GM19099 (cell line): Measurements from ENCODE around the gene HMGN4.
A peak's percentile ranks its signal among the peaks of the same experiment; 100 is the strongest.

ENCODE experiments used
- POLR2A ChIP-seq: IDR thresholded peaks from 3 replicates; pipeline ENCODE4 v1.6.1; 2011; ENCODE audit warnings: low read depth; ENCODE audit not compliant: insufficient read length; ENCODE audit errors: extremely low read depth

HMGN4 gene

DNA sequence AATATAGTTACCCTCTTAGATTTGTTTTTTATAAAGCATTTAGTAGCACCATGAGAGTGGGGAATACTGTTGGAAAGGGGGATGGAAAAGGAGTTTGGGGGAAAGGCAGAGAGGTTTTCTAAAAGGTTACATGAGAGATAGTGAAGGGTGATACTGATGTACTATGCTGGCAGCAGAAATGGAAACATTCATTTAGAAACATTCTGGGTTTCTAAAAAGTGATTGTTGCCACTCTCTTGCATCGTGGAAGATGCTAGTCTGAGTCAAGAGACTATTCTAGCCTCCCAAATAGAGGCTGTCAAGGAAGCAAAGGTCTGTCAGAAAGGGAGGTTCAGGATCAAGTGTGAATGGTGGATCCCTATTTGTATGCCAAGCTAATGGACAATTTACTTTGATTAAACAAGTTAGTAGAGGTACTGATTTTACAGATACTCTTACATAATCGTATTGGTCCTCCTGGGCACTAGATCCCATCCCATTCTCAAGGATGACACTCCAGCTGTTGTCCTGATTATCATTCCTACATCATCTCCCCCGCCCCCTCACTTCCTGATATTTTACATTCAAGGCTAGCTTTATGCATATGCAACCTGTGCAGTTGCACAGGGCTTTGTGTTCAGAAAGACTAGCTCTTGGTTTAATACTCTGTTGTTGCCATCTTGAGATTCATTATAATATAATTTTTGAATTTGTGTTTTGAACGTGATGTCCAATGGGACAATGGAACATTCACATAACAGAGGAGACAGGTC is 43.2 kb downstream of the HMGN4 start:
- no peak for TF ChIP-seq POLR2A

DNA sequence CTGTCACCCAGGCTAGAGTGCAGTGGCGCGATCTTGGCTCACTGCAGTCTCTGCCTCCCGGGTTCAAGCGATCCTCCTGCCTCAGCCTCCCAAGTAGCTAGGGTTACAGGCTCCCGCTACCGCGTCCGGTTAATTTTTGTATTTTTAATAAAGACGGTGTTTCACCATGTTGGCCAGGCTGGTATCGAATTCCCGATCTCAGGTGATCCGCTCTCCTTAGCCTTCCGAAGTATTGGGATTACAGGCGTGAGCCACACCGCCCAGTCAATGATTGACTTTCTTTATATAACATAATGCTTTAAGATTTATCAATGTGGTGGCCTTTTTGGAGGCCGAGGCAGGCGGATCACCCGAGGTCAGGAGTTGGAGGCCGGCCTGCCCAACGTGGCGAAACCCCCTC is 50.8 kb downstream of the HMGN4 start:
- TF ChIP-seq POLR2A, result no peak

DNA sequence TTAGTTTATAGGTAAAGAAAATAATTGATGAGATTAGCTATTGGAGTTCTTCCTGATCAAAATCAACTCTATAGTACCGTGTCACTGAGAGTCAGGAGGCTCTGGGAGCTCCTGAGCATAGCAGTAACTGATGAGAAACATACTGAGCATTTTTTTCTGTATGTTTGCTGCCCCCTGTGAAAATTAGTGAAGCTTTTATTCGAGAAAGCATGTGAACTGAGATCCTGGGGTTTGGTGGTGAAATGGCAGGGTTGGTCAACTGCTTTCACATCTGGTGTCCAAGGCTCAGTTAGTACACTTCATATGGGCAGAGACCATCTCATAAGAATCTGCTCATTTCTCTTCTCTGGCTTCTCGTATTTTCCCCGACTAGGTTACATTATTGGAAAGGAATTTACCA is 54.5 kb downstream of the HMGN4 start:
- TF ChIP-seq POLR2A, result no peak

DNA sequence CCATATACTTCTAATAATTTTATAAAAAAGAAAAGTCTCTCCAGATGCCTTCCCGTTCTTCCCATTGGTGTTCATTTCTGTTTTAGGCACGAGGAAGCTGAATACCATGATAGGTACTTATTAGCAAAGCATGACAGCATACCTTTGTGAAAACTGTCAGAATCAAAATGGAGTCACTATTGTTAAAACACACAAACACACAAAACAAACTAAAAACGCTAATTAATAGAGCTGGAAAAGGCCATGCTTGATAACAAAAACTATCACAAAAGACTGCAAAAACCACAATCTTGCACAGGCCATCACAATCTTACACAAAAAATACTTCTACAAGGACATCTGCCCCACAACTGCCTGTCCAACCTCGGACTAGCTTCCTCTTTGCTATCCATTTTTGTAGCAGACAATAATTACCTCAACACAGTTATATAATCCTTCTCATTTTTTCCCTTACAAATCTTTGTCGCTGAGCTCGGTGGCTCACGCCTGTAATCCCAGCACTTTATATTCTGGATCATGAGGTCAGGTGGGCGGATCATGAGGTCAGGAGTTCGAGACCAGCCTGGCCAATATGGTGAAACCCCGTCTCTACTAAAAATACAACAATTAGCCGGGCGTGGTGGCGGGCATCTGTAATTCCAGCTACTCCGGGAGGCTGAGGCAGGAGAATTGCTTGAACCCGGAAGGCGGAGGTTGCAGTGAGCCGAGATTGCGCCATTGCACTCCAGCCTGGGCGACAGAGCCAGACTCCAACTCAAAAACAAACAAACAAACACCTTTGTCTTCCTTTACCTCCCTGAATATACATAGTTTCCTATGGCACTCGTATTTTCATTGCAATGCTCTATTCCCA is 55.3 kb downstream of the HMGN4 start:
- no peak for TF ChIP-seq POLR2A

DNA sequence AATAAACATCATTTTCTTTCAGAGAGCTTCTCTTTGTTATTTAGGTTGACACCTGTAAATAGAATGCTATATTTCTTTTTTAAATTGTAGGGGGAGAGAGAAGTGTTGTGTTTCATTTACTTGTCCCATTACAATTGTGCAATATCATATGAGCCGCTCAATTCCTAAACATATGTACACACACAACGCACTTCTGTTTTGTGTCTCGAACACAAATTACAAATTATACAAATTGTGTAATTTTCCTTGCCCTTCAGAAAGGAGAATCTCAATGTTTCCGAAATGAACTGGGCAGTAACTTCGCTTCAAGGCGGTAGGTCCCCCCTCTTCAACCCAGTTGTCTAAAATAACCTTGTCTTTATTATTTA is 55.9 kb downstream of the HMGN4 start:
- TF ChIP-seq POLR2A, result no peak

DNA sequence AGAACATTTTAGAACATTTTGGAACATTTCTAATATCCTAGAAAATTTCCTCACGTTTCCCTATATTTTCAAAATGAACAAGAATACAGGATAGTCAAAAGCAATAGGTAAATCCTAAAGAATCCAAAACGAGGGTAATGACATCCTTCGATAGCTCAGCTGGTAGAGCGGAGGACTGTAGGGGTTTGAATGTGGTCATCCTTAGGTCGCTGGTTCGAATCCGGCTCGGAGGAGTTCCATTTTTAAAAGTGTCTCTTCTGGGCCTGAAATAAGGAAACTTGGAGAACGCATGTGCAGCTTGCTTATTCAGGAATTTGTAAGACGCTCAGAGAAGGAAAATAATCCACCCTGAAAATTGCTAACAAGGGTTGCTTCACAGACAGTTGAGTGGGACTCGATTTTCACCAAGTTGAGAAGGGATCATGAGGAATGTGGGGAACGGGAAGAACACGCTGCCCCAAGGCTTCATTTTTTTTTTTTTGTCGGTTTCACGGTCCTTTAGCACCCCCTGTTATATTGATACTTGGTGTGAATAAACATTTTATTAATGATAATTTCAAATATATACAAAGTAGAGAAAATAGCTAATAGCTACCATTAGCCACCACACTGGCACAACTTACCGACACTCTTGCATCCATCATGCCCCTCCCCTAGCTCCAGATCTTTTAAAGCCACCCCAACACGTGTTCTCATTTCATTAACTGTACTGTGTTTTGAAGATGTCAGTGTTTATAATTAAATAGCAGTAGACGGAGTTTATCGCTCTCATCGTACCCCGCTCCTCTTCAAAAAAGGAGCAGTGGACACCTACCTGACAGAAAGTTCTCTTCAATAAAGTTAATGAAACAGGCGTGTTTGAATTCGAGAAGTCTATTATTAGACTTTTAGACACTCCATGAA is 56.8 kb downstream of the HMGN4 start:
- TF ChIP-seq POLR2A, result no peak

DNA sequence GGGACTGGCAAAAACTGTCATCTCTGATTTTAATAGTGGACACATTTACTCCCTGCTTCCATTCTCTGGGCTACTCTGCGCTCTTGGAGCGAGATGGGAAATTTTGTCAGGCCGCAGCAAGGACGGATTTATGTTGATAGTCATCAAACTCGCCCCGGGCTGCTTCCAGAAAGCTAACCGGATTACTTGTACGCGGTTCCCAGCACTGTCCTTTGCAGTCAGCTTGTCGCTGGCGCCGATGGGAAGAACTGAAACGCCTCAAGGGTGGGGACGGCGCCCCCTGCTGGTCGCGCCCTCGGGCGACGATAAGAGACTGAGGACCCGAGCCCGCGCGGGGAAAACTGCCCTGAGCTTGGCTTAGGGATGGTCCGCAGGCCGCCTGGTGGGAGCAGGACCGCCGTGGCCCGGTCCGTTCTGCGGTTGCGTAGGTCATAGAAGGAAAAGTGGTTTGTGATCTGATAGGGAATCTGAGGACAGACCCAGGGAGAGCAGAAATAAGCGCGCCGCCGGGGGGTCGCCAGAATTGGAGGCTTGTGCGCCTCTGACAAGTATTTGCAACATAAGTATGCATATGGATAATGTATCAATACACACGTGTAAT is 57.6 kb downstream of the HMGN4 start:
- peak; percentile 37 for TF ChIP-seq POLR2A
